Loucy (cell line): ENCODE data around the gene TAF4.

Experiments
- H2AFZ ChIP-seq: fragments of 200-600 bp; sonication (generic); 2 replicates; pipeline ENCODE4 v1.6.0; 2016; ENCODE audit warnings: antibody characterized with exemption, mild to moderate bottlenecking, low read length, moderate library complexity
- H3F3A ChIP-seq: fragments of 200-600 bp; 2 replicates; pipeline ENCODE4 v1.6.0; 2016; ENCODE audit warnings: antibody characterized with exemption, low read depth, mild to moderate bottlenecking
- H3K27me3 ChIP-seq: fragments of 200-600 bp; sonication (generic); 2 replicates; pipeline ENCODE4 v1.6.1; 2014; ENCODE audit warnings: low read length, mild to moderate bottlenecking; ENCODE audit not compliant: insufficient read depth, poor library complexity, severe bottlenecking
- H3K36me3 ChIP-seq: fragments of 200-600 bp; sonication (generic); 2 replicates; pipeline ENCODE4 v1.6.1; 2016; ENCODE audit warnings: low read length; ENCODE audit not compliant: insufficient read depth
- H3K4me1 ChIP-seq: fragments of 200-600 bp; sonication (generic); 2 replicates; pipeline ENCODE4 v1.5.1; 2014; ENCODE audit warnings: low read length, mild to moderate bottlenecking; ENCODE audit not compliant: insufficient read depth, poor library complexity, severe bottlenecking
- H3K4me2 ChIP-seq: fragments of 200-600 bp; sonication (generic); 2 replicates; pipeline ENCODE4 v1.6.0; 2014; ENCODE audit warnings: antibody characterized with exemption, low read length, low read depth, mild to moderate bottlenecking; ENCODE audit not compliant: poor library complexity, severe bottlenecking
- H3K4me3 ChIP-seq: fragments of 200-600 bp; sonication (generic); 2 replicates; pipeline ENCODE4 v1.5.1; 2014; ENCODE audit warnings: low read length, mild to moderate bottlenecking, mixed read lengths; ENCODE audit not compliant: poor library complexity, severe bottlenecking
- H3K79me2 ChIP-seq: fragments of 200-600 bp; sonication (generic); 2 replicates; pipeline ENCODE4 v1.6.1; 2014; ENCODE audit warnings: low read length; ENCODE audit not compliant: insufficient read depth
- H3K9ac ChIP-seq: fragments of 200-600 bp; sonication (generic); 2 replicates; pipeline ENCODE4 v1.6.0; 2014; ENCODE audit warnings: mild to moderate bottlenecking, low read depth, low read length, moderate library complexity; ENCODE audit not compliant: poor library complexity, severe bottlenecking
- H3K9me2 ChIP-seq: fragments of 200-600 bp; sonication (generic); replicated peaks from 2 replicates; pipeline ENCODE4 v1.6.1; 2016; ENCODE audit warnings: low read depth, low read length, mixed read lengths
- H3K9me3 ChIP-seq: fragments of 200-600 bp; sonication (generic); 2 replicates; pipeline ENCODE4 v1.6.1; 2014; ENCODE audit warnings: mild to moderate bottlenecking, antibody characterized with exemption, low read length, low read depth; ENCODE audit not compliant: insufficient read depth
- H4K20me1 ChIP-seq: fragments of 200-600 bp; sonication (generic); 2 replicates; pipeline ENCODE4 v1.6.0; 2014; ENCODE audit warnings: antibody characterized with exemption, low read length, mild to moderate bottlenecking; ENCODE audit not compliant: insufficient read depth, poor library complexity, severe bottlenecking
- CTCF ChIP-seq: fragments of 200-600 bp; sonication (generic); conservative IDR thresholded peaks from 2 replicates; pipeline ENCODE4 v1.5.1; 2014; ENCODE audit warnings: mild to moderate bottlenecking, antibody characterized with exemption, low read length
- EZH2phosphoT487 ChIP-seq: fragments of 200-600 bp; IDR thresholded peaks from 2 replicates; pipeline ENCODE4 v1.6.1; 2018; ENCODE audit warnings: antibody characterized with exemption, mild to moderate bottlenecking, moderate library complexity, borderline replicate concordance

TAF4 gene

GRCh38 chr20:62029949-62030348 is 35.7 kb downstream of the TAF4 start:
- peaks cover 21% of the 10 kb centered on the region for H4K20me1 ChIP-seq
- no peaks in the 10 kb centered on the region for H3K9me3 ChIP-seq
- H2AFZ ChIP-seq = no peak overlapping the region

GRCh38 chr20:62029296-62029695 is 36.4 kb downstream of the TAF4 start:
- no peak overlapping the region for H3K4me2 ChIP-seq
- H3K4me1 ChIP-seq = peaks cover 47% of the 10 kb centered on the region
- H3K4me3 ChIP-seq = no peak overlapping the region
- no peaks in the 10 kb centered on the region for H3K9me3 ChIP-seq
- no peaks in the 10 kb centered on the region for H3F3A ChIP-seq
- no peaks in the 10 kb centered on the region for H3K9me2 ChIP-seq
- no peak overlapping the region for H3K9ac ChIP-seq
- peaks cover 21% of the 10 kb centered on the region for H4K20me1 ChIP-seq
- no peaks in the 10 kb centered on the region for H3K36me3 ChIP-seq
- TF ChIP-seq CTCF (no peak), EZH2phosphoT487 (no peak)
- H2AFZ ChIP-seq = no peak overlapping the region
- H3K27me3 ChIP-seq = no peaks in the 10 kb centered on the region
- H3K79me2 ChIP-seq = peaks cover 96% of the 10 kb centered on the region

More at GRCh38 chr20:62029949-62030348, 35.7 kb downstream of the TAF4 start:
- H3K36me3 ChIP-seq = no peaks in the 10 kb centered on the region
- peaks cover 44% of the 10 kb centered on the region for H3K4me1 ChIP-seq
- no peak overlapping the region for H3K4me2 ChIP-seq
- no peak overlapping the region for H3K9ac ChIP-seq
- no peaks in the 10 kb centered on the region for H3K27me3 ChIP-seq
- no peaks in the 10 kb centered on the region for H3K9me2 ChIP-seq
- H3K4me3 ChIP-seq = no peak overlapping the region
- no peak for TF ChIP-seq EZH2phosphoT487
- no peak for TF ChIP-seq CTCF
- peaks cover 96% of the 10 kb centered on the region for H3K79me2 ChIP-seq
- no peaks in the 10 kb centered on the region for H3F3A ChIP-seq

- TF ChIP-seq CTCF (no peak), EZH2phosphoT487 (no peak)
- H3K4me3 ChIP-seq = no peak overlapping the region
- H3K9ac ChIP-seq = no peak overlapping the region
- H3K9me2 ChIP-seq = no peaks in the 10 kb centered on the region
- no peaks in the 10 kb centered on the region for H3F3A ChIP-seq
- peaks cover 96% of the 10 kb centered on the region for H3K79me2 ChIP-seq
- H3K4me2 ChIP-seq = no peak overlapping the region
- H2AFZ ChIP-seq = no peak overlapping the region
- H3K9me3 ChIP-seq = no peaks in the 10 kb centered on the region
- H3K27me3 ChIP-seq = no peaks in the 10 kb centered on the region
- H4K20me1 ChIP-seq = peaks cover 21% of the 10 kb centered on the region
- H3K4me1 ChIP-seq = peaks cover 47% of the 10 kb centered on the region
- no peaks in the 10 kb centered on the region for H3K36me3 ChIP-seq
Measured at GRCh38 chr20:62028384-62028783, 37.3 kb downstream of the TAF4 start.
